ENCODE results near the gene UPK3BL2.
"Not testable (repeated sequence)": the region's sequence is repeated elsewhere in the genome, so short reads cannot be mapped to it uniquely, and the experiment has no call there.

Gene UPK3BL2

GRCh38 chr7:102574607-102575006 is 31.1 kb upstream of the UPK3BL2 start:
- H3K27me3 ChIP-seq (ENCODE audit: control insufficient read depth in 3 of 3, insufficient read depth in 3 of 3, low read depth in 1 of 3, low read length in 3 of 3); H2AFZ ChIP-seq (ENCODE audit: low read length); H2BK5ac ChIP-seq (ENCODE audit: low read length); H4K91ac ChIP-seq (ENCODE audit: low read depth, low read length, poor library complexity); H2BK15ac ChIP-seq (ENCODE audit: low read length); H2BK120ac ChIP-seq (ENCODE audit: low read depth, low read length); H3K36me3 ChIP-seq (replicated peaks in 1 of 2; ENCODE audit: control insufficient read depth in 2 of 2, insufficient read depth in 2 of 2, low read length in 2 of 2); H3K79me1 ChIP-seq (ENCODE audit: low read depth, low read length); H3K9me3 ChIP-seq (replicated peaks in 1 of 2; ENCODE audit: control insufficient read depth in 2 of 2, insufficient read depth in 1 of 2, low read depth in 1 of 2, low read length in 2 of 2); H2AK5ac ChIP-seq (ENCODE audit: low read depth, low read length); H3K4ac ChIP-seq (ENCODE audit: low read length); H2BK12ac ChIP-seq (ENCODE audit: low read length); H3K4me2 ChIP-seq (ENCODE audit: insufficient read depth, low read length, poor library complexity, severe bottlenecking); H4K8ac ChIP-seq (ENCODE audit: low read depth, low read length); H3K14ac ChIP-seq (ENCODE audit: low read length); H3K9ac ChIP-seq (ENCODE audit: low read depth, low read length, poor library complexity); H3K4me1 ChIP-seq (ENCODE audit: control insufficient read depth in 2 of 2, insufficient read depth in 1 of 2, low read depth in 1 of 2, low read length in 2 of 2); H3K4me3 ChIP-seq (ENCODE audit: low read length in 2 of 2); H3K18ac ChIP-seq (ENCODE audit: low read length); H3K23ac ChIP-seq (ENCODE audit: low read depth, low read length, poor library complexity); DNase-seq (ENCODE audit: low spot score); H3K27ac ChIP-seq (replicated peaks; ENCODE audit: low read length): not testable (repeated sequence)
- WGBS, 2 donors (ENCODE audit: extremely low coverage in 2 of 2, insufficient read length in 2 of 2, insufficient replicate concordance in 1 of 2) = no CpG with 5 or more reads among the region's 6 CpGs

DNA sequence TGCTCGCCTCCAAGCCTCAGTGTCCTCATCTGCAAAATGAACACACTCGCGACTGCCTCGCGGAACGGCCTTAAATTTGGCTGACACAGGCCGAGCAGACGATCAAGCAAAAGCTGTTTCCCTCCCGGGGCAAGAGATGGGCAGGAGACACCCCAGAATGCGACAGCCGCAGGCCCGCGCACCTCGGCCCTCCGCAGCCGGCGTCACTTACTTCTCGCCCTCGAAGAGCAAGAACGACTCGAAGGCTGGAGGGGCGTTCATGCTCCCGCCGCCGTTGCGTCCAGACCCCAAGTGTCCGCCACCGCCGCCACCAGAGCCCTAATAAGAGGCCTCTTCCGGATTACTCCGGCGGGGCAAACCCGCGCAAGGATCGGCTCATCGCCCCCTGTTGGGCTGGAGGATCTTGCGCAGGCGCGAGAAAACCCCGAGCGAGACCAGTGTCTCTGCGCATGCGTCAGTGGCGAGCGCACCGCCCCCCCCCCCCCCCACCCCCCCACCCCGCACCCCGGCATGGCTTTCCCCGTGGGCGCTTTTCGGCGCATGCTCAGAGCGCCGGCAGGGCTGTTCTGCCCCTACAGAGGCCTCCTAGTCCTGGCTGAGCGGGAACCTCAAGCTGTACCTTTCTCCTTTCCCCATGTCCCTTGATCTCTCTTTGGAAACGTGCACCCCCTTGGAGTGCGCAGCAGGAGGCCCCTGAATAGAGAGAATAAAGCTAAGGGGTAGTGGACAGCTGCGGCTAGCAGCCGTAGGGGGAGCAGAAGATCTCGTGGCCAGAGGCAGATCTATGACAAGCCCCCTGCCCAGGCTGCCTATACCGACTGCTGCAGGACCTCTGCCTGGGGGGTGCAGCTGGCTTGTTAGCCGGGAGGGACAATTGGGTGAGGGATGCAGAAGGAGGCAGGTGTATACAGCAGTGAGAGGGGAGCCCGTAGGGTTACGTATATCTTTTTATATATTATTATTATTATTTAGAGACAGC is 29.1 kb upstream of the UPK3BL2 start, which contains the start of gene POLR2J3:
Gene POLR2J3, minus strand, starts transcription at position 323 of the 979 bp plus-strand sequence. Its CDS starts 62 bp downstream, at position 261.
- no CpG with 5 or more reads among the region's 64 CpGs for WGBS, 2 donors (ENCODE audit: extremely low coverage in 2 of 2, insufficient read length in 2 of 2, insufficient replicate concordance in 1 of 2)
- Histone ChIP-seq H3K23ac (ENCODE audit: low read depth, low read length, poor library complexity) (peak within 1 kb of the TSS; percentile 73), H3K4me2 (ENCODE audit: insufficient read depth, low read length, poor library complexity, severe bottlenecking) (peak within 1 kb of the TSS; percentile 43), H3K9ac (ENCODE audit: low read depth, low read length, poor library complexity) (peak within 1 kb of the TSS; percentile 95), H3K4me3 (ENCODE audit: low read length in 2 of 2) (peak within 1 kb of the TSS; percentile 46 to 76), H3K18ac (ENCODE audit: low read length) (peak within 1 kb of the TSS; percentile 85), H2BK12ac (ENCODE audit: low read length) (peak within 1 kb of the TSS; percentile 16)
- not testable (repeated sequence) for H2BK120ac ChIP-seq (ENCODE audit: low read depth, low read length); H3K4ac ChIP-seq (ENCODE audit: low read length); H3K27ac ChIP-seq (replicated peaks; ENCODE audit: low read length); H3K79me1 ChIP-seq (ENCODE audit: low read depth, low read length); H4K8ac ChIP-seq (ENCODE audit: low read depth, low read length); H3K9me3 ChIP-seq (replicated peaks in 1 of 2; ENCODE audit: control insufficient read depth in 2 of 2, insufficient read depth in 1 of 2, low read depth in 1 of 2, low read length in 2 of 2); H2AFZ ChIP-seq (ENCODE audit: low read length); H3K27me3 ChIP-seq (ENCODE audit: control insufficient read depth in 3 of 3, insufficient read depth in 3 of 3, low read depth in 1 of 3, low read length in 3 of 3); H2BK15ac ChIP-seq (ENCODE audit: low read length); H3K4me1 ChIP-seq (ENCODE audit: control insufficient read depth in 2 of 2, insufficient read depth in 1 of 2, low read depth in 1 of 2, low read length in 2 of 2); H2BK5ac ChIP-seq (ENCODE audit: low read length); H2AK5ac ChIP-seq (ENCODE audit: low read depth, low read length); H3K14ac ChIP-seq (ENCODE audit: low read length); H4K91ac ChIP-seq (ENCODE audit: low read depth, low read length, poor library complexity); H3K36me3 ChIP-seq (replicated peaks in 1 of 2; ENCODE audit: control insufficient read depth in 2 of 2, insufficient read depth in 2 of 2, low read length in 2 of 2)
- peak; percentile 93 for DNase-seq (ENCODE audit: low spot score)

- not testable (repeated sequence) for H3K4me2 ChIP-seq (ENCODE audit: insufficient read depth, low read length, poor library complexity, severe bottlenecking); H3K14ac ChIP-seq (ENCODE audit: low read length); H2BK120ac ChIP-seq (ENCODE audit: low read depth, low read length); H4K91ac ChIP-seq (ENCODE audit: low read depth, low read length, poor library complexity); H3K27ac ChIP-seq (replicated peaks; ENCODE audit: low read length); H3K4me3 ChIP-seq (ENCODE audit: low read length in 2 of 2); H3K18ac ChIP-seq (ENCODE audit: low read length); H3K9ac ChIP-seq (ENCODE audit: low read depth, low read length, poor library complexity); H3K4ac ChIP-seq (ENCODE audit: low read length); H2AFZ ChIP-seq (ENCODE audit: low read length); H3K4me1 ChIP-seq (ENCODE audit: control insufficient read depth in 2 of 2, insufficient read depth in 1 of 2, low read depth in 1 of 2, low read length in 2 of 2); DNase-seq (ENCODE audit: low spot score); H2BK5ac ChIP-seq (ENCODE audit: low read length); H3K9me3 ChIP-seq (replicated peaks in 1 of 2; ENCODE audit: control insufficient read depth in 2 of 2, insufficient read depth in 1 of 2, low read depth in 1 of 2, low read length in 2 of 2); H2AK5ac ChIP-seq (ENCODE audit: low read depth, low read length); H3K27me3 ChIP-seq (ENCODE audit: control insufficient read depth in 3 of 3, insufficient read depth in 3 of 3, low read depth in 1 of 3, low read length in 3 of 3); H3K79me1 ChIP-seq (ENCODE audit: low read depth, low read length); H2BK12ac ChIP-seq (ENCODE audit: low read length); H4K8ac ChIP-seq (ENCODE audit: low read depth, low read length); H3K36me3 ChIP-seq (replicated peaks in 1 of 2; ENCODE audit: control insufficient read depth in 2 of 2, insufficient read depth in 2 of 2, low read length in 2 of 2); H2BK15ac ChIP-seq (ENCODE audit: low read length); H3K23ac ChIP-seq (ENCODE audit: low read depth, low read length, poor library complexity)
- WGBS, 2 donors (ENCODE audit: extremely low coverage in 2 of 2, insufficient read length in 2 of 2, insufficient replicate concordance in 1 of 2) = no CpG with 5 or more reads among the region's 11 CpGs
Measured at GRCh38 chr7:102568620-102569019, 25.1 kb upstream of the UPK3BL2 start.

DNA sequence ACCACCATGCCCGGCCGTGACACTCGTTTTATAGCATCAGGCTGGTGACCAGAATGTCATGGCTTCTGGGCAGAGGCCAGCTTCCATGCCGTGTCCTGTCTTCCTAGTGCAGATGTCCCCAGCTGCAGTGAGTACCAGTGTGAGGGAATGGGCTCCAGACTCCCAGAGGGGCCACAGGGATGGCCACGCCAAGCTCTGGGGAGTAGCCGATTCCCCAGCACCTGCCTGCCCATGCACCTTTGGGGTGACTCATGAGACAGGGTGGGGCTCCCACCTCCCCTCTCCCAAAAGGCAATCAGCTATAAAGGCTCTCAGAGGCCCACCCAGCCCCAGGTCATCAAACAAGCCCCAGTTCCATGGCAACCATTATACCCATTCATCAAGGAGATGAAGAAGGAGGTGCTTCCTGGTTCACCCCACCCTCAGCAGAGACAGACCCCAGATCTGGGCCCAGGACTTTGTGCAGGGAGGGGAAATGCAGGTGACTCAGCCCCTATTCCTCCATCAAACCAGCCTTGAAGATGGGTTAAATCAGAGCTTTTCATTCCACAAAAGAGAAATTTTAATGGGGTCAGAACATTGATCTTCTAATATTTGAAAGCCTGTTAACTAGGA is 7.4 kb upstream of the UPK3BL2 start, which contains the start of gene SPDYE2:
Gene SPDYE2, plus strand, starts transcription at position 419 of the 615 bp plus-strand sequence. CDS start 2,030 bp downstream, outside the sequence.
- not testable (repeated sequence) for H3K9ac ChIP-seq (ENCODE audit: low read depth, low read length, poor library complexity); H3K18ac ChIP-seq (ENCODE audit: low read length); H3K4me2 ChIP-seq (ENCODE audit: insufficient read depth, low read length, poor library complexity, severe bottlenecking); H3K14ac ChIP-seq (ENCODE audit: low read length); H3K27me3 ChIP-seq (ENCODE audit: control insufficient read depth in 3 of 3, insufficient read depth in 3 of 3, low read depth in 1 of 3, low read length in 3 of 3); H2BK120ac ChIP-seq (ENCODE audit: low read depth, low read length); H3K27ac ChIP-seq (replicated peaks; ENCODE audit: low read length); H2BK15ac ChIP-seq (ENCODE audit: low read length); H3K79me1 ChIP-seq (ENCODE audit: low read depth, low read length); H3K23ac ChIP-seq (ENCODE audit: low read depth, low read length, poor library complexity); H3K4me3 ChIP-seq (ENCODE audit: low read length in 2 of 2); H3K9me3 ChIP-seq (replicated peaks in 1 of 2; ENCODE audit: control insufficient read depth in 2 of 2, insufficient read depth in 1 of 2, low read depth in 1 of 2, low read length in 2 of 2); H4K91ac ChIP-seq (ENCODE audit: low read depth, low read length, poor library complexity); H2BK5ac ChIP-seq (ENCODE audit: low read length); H2AFZ ChIP-seq (ENCODE audit: low read length); H3K4ac ChIP-seq (ENCODE audit: low read length); H2AK5ac ChIP-seq (ENCODE audit: low read depth, low read length); H3K4me1 ChIP-seq (ENCODE audit: control insufficient read depth in 2 of 2, insufficient read depth in 1 of 2, low read depth in 1 of 2, low read length in 2 of 2); DNase-seq (ENCODE audit: low spot score); H2BK12ac ChIP-seq (ENCODE audit: low read length); H4K8ac ChIP-seq (ENCODE audit: low read depth, low read length); H3K36me3 ChIP-seq (replicated peaks in 1 of 2; ENCODE audit: control insufficient read depth in 2 of 2, insufficient read depth in 2 of 2, low read length in 2 of 2)
- WGBS, 2 donors (ENCODE audit: extremely low coverage in 2 of 2, insufficient read length in 2 of 2, insufficient replicate concordance in 1 of 2) = no CpG with 5 or more reads among the region's 6 CpGs

Data from neuronal stem cell (in vitro differentiated cells).